Fibroblast of pulmonary artery (primary cell): Measurements from ENCODE around the gene METTL16.
A peak's percentile ranks its signal among the peaks of the same experiment; 100 is the strongest.
"Not testable (repeated sequence)": the region's sequence is repeated elsewhere in the genome, so short reads cannot be mapped to it uniquely, and the experiment has no call there.

Experiments used
- DNase-seq: peaks from one replicate; pipeline ENCODE4 v3.0.0-alpha.2; 2010; ENCODE audit warnings: low read depth
- H3K4me3 ChIP-seq: replicated peaks from 2 replicates; pipeline ENCODE4 v1.5.1; 2011; ENCODE audit warnings: low read depth, mild to moderate bottlenecking, control low read depth, low read length, moderate library complexity
- TF ChIP-seq, protein P1 (sequence below): IDR thresholded peaks from 2 replicates; pipeline ENCODE4 v1.5.1; 2011; ENCODE audit warnings: mild to moderate bottlenecking, control low read depth, low read length, inconsistent platforms; ENCODE audit errors: missing control alignments

Gene METTL16

DNA sequence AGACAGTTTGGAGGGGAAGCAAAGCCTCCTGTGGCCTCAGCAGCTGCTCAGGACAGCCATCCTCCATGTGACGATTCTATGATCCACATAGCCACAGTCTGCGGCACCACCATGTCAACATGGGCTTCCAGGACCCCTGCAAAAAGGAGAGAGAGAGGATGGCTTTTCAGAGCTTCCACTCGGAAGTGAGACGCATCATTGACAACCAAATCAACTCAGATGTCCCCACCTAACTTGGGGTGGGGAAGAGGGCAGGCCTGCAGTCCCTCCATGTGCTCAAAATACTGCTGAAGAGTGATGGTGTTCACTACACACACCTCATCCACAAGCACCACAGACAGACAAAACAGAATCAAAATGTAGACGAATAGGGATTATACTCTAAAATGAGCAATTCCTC is 5.9 kb upstream of the METTL16 start:
- TF ChIP-seq, protein P1, sequence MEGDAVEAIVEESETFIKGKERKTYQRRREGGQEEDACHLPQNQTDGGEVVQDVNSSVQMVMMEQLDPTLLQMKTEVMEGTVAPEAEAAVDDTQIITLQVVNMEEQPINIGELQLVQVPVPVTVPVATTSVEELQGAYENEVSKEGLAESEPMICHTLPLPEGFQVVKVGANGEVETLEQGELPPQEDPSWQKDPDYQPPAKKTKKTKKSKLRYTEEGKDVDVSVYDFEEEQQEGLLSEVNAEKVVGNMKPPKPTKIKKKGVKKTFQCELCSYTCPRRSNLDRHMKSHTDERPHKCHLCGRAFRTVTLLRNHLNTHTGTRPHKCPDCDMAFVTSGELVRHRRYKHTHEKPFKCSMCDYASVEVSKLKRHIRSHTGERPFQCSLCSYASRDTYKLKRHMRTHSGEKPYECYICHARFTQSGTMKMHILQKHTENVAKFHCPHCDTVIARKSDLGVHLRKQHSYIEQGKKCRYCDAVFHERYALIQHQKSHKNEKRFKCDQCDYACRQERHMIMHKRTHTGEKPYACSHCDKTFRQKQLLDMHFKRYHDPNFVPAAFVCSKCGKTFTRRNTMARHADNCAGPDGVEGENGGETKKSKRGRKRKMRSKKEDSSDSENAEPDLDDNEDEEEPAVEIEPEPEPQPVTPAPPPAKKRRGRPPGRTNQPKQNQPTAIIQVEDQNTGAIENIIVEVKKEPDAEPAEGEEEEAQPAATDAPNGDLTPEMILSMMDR = no peak
- no peak for DNase-seq
- no peak overlapping the region for H3K4me3 ChIP-seq

DNA sequence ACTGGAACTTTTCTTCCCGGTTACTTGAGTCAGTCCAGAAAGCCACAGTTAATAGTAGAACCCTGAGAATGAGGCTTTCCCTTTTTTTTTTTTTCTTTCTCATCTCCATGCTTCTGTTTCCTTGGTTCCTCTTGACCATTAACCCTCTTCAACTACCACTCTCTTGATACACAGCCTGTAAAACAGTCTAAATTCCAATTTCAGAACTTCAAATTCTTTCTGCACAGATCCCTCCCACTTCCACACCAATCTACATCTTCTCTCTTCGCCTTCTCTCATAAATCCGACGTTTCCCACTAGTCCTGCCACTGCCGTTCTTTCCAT is 588 bp downstream of the METTL16 start:
- DNase-seq = no peak
- peak overlapping the region; percentile 77 for H3K4me3 ChIP-seq
- TF ChIP-seq, protein P1 = no peak

DNA sequence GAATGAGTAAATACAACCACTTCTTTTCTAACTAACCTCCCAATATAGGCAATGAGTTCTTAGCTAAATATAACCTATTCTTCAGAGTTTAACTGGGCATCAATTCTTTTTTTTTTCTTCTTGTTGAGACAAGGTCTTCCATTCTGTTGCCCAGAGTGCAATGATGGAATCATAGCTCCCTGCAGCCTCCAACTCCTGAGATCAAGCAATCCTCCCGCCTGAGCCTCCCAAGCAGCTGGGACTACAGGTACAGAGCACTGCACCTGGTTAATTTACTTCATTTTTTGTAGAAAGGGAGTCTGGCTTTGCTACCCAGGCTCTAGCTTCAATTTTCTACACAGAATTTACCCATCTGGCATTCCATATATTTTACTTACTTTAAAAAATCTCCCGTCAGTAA is 1.1 kb downstream of the METTL16 start:
- TF ChIP-seq, protein P1 = no peak
- H3K4me3 ChIP-seq = peak overlapping the region; percentile 77
- no peak for DNase-seq

DNA sequence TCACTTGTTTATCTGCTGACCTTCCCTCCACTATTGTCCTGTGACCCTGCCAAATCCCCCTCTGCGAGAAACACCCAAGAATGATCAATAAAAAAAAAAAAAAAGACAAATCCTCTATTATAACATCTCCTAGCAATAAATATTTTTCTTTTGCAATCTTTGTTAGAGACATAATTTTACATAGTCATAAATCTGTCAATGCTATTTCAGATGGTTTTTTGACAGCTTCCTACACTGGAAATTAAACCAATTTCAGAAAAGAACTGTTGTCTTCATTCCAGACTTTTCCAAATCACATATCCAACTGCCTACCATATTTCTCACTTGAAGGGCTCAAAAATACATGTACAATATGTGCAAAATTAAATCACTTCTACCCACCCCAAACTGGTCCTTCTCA is 3.7 kb downstream of the METTL16 start:
- no peak overlapping the region for H3K4me3 ChIP-seq
- TF ChIP-seq, protein P1 = no peak
- no peak for DNase-seq

DNA sequence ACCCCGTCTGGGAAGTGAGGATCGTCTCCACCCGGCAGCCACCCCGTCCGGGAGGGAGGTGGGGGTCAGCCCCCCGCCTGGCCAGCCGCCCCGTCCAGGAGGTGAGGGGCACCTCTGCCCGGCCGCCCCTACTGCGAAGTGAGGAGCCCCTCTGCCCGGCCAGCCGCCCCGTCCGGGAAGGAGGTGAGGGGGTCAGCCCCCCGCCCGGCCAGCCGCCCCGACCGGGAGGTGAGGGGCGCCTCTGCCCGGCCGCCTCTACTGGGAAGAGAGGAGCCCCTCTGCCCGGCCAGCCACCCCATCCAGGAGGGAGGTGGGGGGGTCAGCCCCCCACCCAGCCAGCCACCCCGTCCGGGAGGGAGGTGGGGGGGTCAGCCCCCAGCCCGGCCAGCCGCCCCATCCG is 4.7 kb downstream of the METTL16 start:
- H3K4me3 ChIP-seq, DNase-seq: not testable (repeated sequence)

DNA sequence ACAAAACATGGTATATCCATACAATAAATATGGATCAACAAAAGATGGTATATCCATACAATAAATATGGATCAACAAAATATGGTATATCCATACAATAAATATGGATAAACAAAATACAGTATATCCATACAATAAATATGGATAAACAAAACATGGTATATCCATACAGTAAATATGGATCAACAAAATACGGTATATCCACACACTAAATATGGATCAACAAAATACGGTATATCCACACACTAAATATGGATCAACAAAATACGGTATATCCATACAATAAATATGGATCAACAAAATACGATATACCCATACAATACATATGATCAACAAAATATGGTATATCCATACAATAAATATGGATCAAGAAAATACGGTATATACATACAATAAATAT is 8.1 kb downstream of the METTL16 start:
- TF ChIP-seq, protein P1 = no peak
- DNase-seq = no peak
- H3K4me3 ChIP-seq = no peak overlapping the region

DNA sequence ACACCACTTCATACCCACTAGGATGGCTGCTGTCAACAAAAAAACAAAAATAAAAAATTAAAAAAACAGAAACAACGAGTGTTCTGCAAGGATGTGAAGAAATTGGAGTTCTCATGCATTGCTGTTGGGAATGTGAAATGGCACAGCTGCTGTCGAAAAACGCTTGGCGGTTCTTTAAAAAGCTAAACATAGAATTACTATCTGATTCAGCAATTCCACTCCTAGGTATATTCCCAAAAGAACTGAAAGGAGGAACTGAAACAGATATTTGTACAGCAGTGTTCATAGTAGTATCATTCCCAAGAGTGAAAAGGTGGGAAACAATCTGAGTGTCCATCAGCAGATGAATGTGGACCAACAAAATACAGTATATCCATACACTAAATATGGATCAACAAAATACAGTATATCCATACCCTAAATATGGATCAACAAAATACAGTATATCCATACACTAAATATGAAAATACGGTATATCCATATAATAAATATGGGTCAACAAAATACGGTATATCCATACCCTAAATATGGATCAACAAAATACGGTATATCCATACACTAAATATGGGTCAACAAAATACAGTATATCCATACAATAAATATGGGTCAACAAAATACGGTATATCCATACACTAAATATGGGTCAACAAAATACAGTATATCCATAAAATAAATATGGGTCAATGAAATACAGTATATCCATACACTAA is 8.7 kb downstream of the METTL16 start:
- no peak overlapping the region for H3K4me3 ChIP-seq
- TF ChIP-seq, protein P1 = no peak
- no peak for DNase-seq
